GM12801 (cell line): ENCODE results near the gene TSPYL6.

Experiments
- TF ChIP-seq, protein P1 (sequence below): IDR thresholded peaks from one replicate; pipeline ENCODE4 v1.5.1; 2011; ENCODE audit warnings: control low read depth; ENCODE audit not compliant: insufficient read length; ENCODE audit errors: extremely low read depth

Gene TSPYL6

GRCh38 chr2:54254180-54254579 is 1.8 kb downstream of the TSPYL6 start:
- TF ChIP-seq, protein P1, sequence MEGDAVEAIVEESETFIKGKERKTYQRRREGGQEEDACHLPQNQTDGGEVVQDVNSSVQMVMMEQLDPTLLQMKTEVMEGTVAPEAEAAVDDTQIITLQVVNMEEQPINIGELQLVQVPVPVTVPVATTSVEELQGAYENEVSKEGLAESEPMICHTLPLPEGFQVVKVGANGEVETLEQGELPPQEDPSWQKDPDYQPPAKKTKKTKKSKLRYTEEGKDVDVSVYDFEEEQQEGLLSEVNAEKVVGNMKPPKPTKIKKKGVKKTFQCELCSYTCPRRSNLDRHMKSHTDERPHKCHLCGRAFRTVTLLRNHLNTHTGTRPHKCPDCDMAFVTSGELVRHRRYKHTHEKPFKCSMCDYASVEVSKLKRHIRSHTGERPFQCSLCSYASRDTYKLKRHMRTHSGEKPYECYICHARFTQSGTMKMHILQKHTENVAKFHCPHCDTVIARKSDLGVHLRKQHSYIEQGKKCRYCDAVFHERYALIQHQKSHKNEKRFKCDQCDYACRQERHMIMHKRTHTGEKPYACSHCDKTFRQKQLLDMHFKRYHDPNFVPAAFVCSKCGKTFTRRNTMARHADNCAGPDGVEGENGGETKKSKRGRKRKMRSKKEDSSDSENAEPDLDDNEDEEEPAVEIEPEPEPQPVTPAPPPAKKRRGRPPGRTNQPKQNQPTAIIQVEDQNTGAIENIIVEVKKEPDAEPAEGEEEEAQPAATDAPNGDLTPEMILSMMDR: no peak

DNA sequence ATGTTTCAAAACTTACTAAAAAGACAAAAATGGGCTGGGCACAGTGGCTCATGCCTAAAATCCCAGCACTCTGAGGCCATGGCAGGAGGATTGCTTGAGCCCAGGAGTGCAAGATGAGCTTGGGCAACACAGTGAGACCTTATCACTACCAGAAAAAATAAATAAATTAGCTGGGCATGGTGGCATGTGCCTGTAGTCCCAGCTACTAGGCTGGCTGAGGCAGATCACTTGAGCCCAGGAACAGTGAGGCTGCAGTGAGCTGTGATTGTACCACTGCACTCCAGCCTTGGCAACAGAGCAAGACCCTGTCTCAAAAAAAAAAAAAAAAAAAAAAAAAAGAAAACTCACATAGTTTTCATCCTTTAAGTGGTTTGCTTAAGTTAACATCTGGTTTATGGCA is 6.4 kb downstream of the TSPYL6 start:
- TF ChIP-seq, protein P1: no peak

DNA sequence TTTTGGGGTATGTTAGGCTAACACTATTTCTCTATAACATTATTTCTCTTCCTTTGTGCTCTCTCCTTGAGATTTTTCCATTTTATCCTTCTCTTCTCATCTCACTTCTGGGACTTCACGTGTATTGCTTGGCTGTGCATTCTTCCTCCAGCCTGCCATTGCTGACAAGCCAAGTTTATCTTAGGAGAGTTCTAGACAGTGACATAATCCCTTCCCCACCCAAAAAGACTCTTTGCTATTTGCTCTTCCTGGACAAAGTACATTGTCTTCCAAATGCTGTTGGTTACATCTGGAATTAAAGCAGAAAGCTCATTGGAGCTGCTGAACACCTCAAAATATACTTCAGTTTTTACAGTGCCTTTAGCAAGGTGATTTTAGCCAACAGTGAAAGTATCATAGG is 8.9 kb downstream of the TSPYL6 start:
- TF ChIP-seq, protein P1: no peak

- TF ChIP-seq, protein P1: no peak
Observed at GRCh38 chr2:54240515-54241469, 15.2 kb downstream of the TSPYL6 start.

- TF ChIP-seq, protein P1: no peak
Observed at GRCh38 chr2:54239427-54239826, 16.6 kb downstream of the TSPYL6 start.

- TF ChIP-seq, protein P1: no peak
Observed at GRCh38 chr2:54237428-54237827, 18.6 kb downstream of the TSPYL6 start.

DNA sequence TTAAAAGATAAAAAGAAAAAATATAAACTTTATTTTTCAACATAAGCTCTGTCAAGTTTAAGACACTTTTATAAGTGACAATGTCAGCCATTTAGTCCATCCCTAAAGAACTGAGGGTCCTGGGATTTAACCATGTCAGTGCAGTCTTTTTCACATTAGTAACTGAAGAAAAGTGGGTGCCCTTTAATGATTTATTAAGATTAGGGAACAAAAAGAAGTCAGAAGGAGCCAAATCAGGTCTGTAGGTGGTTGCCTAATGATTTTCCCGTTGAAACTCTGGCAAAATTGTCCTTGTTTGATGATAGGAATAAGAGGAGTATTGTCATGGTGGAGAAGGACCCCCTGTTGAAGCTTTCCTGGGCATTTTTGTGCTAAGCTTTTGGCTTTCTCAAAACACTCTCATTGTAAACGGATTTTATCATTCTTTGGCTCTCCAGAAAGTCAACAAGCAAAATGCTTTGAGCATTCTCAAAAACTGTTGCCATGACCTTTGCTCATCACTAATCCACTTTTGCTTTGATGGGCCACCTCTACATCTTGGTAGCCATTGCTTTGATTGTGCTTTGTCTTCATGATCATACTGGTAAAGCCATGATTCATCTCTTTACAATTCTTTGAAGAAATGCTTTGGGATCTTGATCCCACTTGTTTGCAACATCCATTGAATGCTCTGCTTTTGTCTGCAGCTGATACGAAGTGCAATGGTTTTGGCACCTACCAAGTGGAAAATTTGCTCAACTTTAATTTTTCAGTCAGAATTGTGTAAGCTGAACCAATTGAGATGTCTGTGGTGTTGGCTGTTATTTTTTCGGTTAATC is 22.0 kb downstream of the TSPYL6 start:
- TF ChIP-seq, protein P1: no peak
